ENCODE measurements around the gene BIK.

- TF ChIP-seq CTCF (IDR thresholded peaks at IDR 0.05): no peak
- TF ChIP-seq POLR2A (IDR thresholded peaks at IDR 0.05): peak in 1 of 2 donors; percentile 33
These were observed 32.5 kb downstream of the BIK start, which contains the start of gene MCAT for GRCh38 chr22:43142880-43143562.

Data from vagina (tissue), 2 donors.